IPS-20b (cell line): ENCODE measurements around the gene ST6GALNAC6.

Experiments used
- H3K27ac ChIP-seq: one replicate; pipeline ENCODE4 v1.5.1; 2013; ENCODE audit warnings: low read length
- H3K27me3 ChIP-seq: 2 replicates; pipeline ENCODE4 v1.6.1; 2013; ENCODE audit warnings: mild to moderate bottlenecking, low read length, inconsistent platforms; ENCODE audit not compliant: insufficient read depth
- H3K36me3 ChIP-seq: 2 replicates; pipeline ENCODE4 v1.6.1; 2013; ENCODE audit warnings: low read depth, mild to moderate bottlenecking, inconsistent platforms, low read length, moderate library complexity; ENCODE audit not compliant: insufficient read depth
- H3K4me1 ChIP-seq: 2 replicates; pipeline ENCODE4 v1.6.1; 2013; ENCODE audit warnings: mild to moderate bottlenecking, control low read depth, inconsistent platforms, low read length, moderate library complexity; ENCODE audit not compliant: insufficient read depth
- H3K4me3 ChIP-seq: 2 replicates; pipeline ENCODE4 v1.5.1; 2013; ENCODE audit warnings: mild to moderate bottlenecking, low read length, inconsistent platforms
- H3K9ac ChIP-seq: 2 replicates; pipeline ENCODE4 v1.6.1; 2013; ENCODE audit warnings: low read depth, mild to moderate bottlenecking, inconsistent platforms, low read length, moderate library complexity
- H3K9me3 ChIP-seq: 2 replicates; pipeline ENCODE4 v1.6.1; 2013; ENCODE audit warnings: mild to moderate bottlenecking, low read depth, low read length, inconsistent platforms; ENCODE audit not compliant: insufficient read depth

ST6GALNAC6 gene

GRCh38 chr9:127912882-127913281 is 13.5 kb upstream of the ST6GALNAC6 start:
- Histone ChIP-seq H3K4me1 (no peaks in the 10 kb centered on the region), H3K4me3 (no peak overlapping the region), H3K27ac (no peak overlapping the region), H3K9me3 (no peaks in the 10 kb centered on the region), H3K9ac (no peak overlapping the region), H3K27me3 (peaks cover 10% of the 10 kb centered on the region), H3K36me3 (0 out of 2 replicates have a peak, but pooled peaks cover 7% of the 10 kb centered on the region)

GRCh38 chr9:127912296-127912695 is 12.9 kb upstream of the ST6GALNAC6 start:
- Histone ChIP-seq H3K9ac (no peak overlapping the region), H3K4me3 (no peak overlapping the region), H3K4me1 (no peaks in the 10 kb centered on the region)

DNA sequence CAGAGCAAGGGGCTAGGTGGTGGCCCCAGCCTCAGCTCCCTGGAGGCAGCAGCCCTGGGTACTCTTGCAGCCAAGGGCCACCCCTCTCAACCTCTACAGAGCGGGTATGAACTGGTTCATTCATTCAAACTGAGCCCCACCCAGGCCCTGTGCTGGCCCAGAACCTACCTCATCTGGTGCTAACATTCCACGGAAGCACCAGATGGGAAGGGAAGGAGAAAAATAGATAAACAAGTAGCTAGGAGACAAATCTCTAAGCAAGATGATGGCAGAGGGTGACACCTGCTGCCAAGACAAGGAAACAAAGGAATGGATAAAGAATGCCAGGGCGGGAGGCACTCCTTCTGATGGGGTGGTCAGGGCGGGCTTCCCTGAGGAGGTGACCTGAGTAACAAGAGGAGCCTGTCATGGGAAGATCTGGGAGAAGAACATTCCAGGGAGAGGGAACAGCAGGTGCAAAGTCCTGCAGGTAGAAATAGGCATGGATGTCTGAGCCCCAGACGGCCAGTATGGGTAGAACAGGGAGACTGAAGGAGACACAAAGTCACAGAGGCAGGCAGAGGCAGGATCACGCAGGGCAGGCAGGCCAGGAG is 11.3 kb upstream of the ST6GALNAC6 start:
- no peak overlapping the region for H3K4me3 ChIP-seq
- H3K4me1 ChIP-seq = no peaks in the 10 kb centered on the region

More at GRCh38 chr9:127912296-127912695, 12.9 kb upstream of the ST6GALNAC6 start:
- Histone ChIP-seq H3K36me3 (0 out of 2 replicates have a peak, but pooled peaks cover 7% of the 10 kb centered on the region), H3K27ac (no peak overlapping the region), H3K27me3 (peaks cover 10% of the 10 kb centered on the region), H3K9me3 (no peaks in the 10 kb centered on the region)

GRCh38 chr9:127909839-127910273 is 10.5 kb upstream of the ST6GALNAC6 start:
- Histone ChIP-seq H3K9ac (no peak overlapping the region), H3K4me3 (no peak overlapping the region), H3K27me3 (no peaks in the 10 kb centered on the region), H3K4me1 (no peaks in the 10 kb centered on the region), H3K27ac (no peak overlapping the region), H3K36me3 (0 out of 2 replicates have a peak, but pooled peaks cover 7% of the 10 kb centered on the region), H3K9me3 (no peaks in the 10 kb centered on the region)

More for the DNA sequence above, 11.3 kb upstream of the ST6GALNAC6 start:
- Histone ChIP-seq H3K36me3 (0 out of 2 replicates have a peak, but pooled peaks cover 7% of the 10 kb centered on the region), H3K27ac (no peak overlapping the region), H3K9me3 (no peaks in the 10 kb centered on the region), H3K27me3 (peaks cover under 1% of the 10 kb centered on the region; the same call in 1 of the 2 replicates), H3K9ac (no peak overlapping the region)

DNA sequence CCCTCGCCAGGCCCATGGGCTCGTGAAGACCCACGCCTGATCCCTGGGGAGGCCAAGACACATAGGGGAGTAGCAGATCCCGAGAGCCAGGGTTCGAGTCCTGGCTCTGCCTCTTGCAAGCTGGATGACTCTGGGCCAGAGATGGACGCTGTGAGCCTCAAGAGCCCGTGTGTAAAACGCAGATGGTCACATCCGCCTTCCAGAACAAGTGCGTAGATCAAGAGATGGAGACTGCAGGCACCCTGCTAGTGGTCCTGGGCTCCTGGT is 9.2 kb upstream of the ST6GALNAC6 start:
- Histone ChIP-seq H3K4me1 (peaks cover 7% of the 10 kb centered on the region; the same call in 1 of the 2 replicates), H3K27me3 (no peaks in the 10 kb centered on the region), H3K36me3 (0 out of 2 replicates have a peak, but pooled peaks cover 7% of the 10 kb centered on the region), H3K4me3 (no peak overlapping the region), H3K9ac (no peak overlapping the region), H3K27ac (no peak overlapping the region), H3K9me3 (no peaks in the 10 kb centered on the region)

DNA sequence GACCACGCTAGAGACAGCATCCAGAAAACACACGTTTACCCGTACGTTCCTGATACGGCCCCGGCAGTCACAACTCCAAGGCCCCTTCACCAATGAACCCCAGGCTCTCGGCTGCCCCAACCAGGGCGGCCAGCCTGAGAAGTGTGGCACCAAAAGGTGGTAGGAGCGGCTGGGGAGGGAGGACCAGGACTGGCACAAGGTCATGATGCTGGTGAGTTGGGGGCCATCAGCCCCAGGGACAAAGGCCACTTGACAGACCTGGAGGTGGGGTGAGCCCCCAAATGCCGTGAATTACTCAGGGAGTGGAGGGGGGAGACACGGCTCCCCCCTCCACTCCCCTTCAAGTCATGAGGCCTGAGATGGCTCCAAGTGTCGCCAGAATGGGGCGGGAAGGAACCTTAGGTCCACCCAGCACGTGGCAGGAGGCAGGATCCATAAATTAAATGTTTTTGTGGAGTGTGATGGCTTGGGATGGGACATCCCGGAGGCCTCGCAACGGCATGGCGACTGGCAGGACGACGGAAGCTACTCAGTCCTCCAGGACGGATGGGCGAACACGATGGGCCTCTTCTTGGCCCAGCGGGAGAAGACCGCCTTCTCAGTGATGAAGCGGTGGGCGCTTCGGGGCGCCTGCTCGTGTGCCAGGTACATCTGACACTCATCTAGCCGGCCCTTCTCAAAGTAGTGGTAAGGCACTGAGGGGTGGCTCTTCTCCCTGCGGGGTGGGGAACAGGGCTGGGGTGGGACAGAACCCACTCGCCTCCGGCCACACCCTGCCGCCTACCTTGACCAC is 8.7 kb upstream of the ST6GALNAC6 start:
- no peak overlapping the region for H3K27ac ChIP-seq
- H3K4me1 ChIP-seq = peaks cover 7% of the 10 kb centered on the region; the same call in 1 of the 2 replicates
- H3K36me3 ChIP-seq = 0 out of 2 replicates have a peak, but pooled peaks cover 7% of the 10 kb centered on the region

GRCh38 chr9:127905788-127906191 is 6.4 kb upstream of the ST6GALNAC6 start:
- Histone ChIP-seq H3K4me1 (peaks cover 7% of the 10 kb centered on the region; the same call in 1 of the 2 replicates), H3K36me3 (no peaks in the 10 kb centered on the region), H3K27ac (no peak overlapping the region), H3K9ac (no peak overlapping the region), H3K27me3 (no peaks in the 10 kb centered on the region), H3K4me3 (no peak overlapping the region), H3K9me3 (no peaks in the 10 kb centered on the region)

More for the DNA sequence above, 8.7 kb upstream of the ST6GALNAC6 start:
- Histone ChIP-seq H3K9ac (no peak overlapping the region), H3K4me3 (no peak overlapping the region), H3K9me3 (no peaks in the 10 kb centered on the region), H3K27me3 (no peaks in the 10 kb centered on the region)

GRCh38 chr9:127905004-127905728 is 5.8 kb upstream of the ST6GALNAC6 start:
- no peak overlapping the region for H3K27ac ChIP-seq
- no peak overlapping the region for H3K4me3 ChIP-seq
- peaks cover 7% of the 10 kb centered on the region; the same call in 1 of the 2 replicates for H3K4me1 ChIP-seq
- H3K9ac ChIP-seq = no peak overlapping the region
- H3K27me3 ChIP-seq = no peaks in the 10 kb centered on the region
- H3K36me3 ChIP-seq = no peaks in the 10 kb centered on the region
- H3K9me3 ChIP-seq = no peaks in the 10 kb centered on the region

DNA sequence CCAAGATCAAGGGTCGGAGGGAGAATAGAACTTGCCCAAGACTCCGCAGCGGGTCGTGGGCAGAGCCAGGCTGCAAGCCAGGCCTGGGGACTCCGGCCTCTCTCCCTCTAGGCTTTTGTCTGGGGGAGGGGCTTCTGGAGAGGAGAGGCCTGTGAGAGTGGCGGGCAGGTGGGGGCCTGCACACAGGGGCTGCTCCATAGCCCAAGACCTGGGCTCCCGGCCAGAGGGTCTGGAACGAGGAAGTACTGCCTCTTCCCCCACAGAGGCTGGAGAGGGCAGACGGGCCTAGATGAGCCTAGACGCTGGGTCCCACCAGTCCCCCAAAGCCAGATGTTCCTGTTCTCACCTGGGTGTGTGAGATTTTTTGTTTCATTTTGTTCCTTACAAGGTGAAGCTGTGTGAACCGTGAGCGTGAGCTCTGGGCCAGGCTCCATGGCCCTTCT is 5.2 kb upstream of the ST6GALNAC6 start:
- no peak overlapping the region for H3K9ac ChIP-seq

GRCh38 chr9:127903557-127904475 is 4.4 kb upstream of the ST6GALNAC6 start:
- Histone ChIP-seq H3K36me3 (no peaks in the 10 kb centered on the region), H3K4me1 (peaks cover 7% of the 10 kb centered on the region; the same call in 1 of the 2 replicates), H3K27ac (no peak overlapping the region), H3K9me3 (no peaks in the 10 kb centered on the region), H3K27me3 (no peaks in the 10 kb centered on the region), H3K4me3 (no peak overlapping the region; the same call in 1 of the 2 replicates), H3K9ac (no peak overlapping the region)

More for the DNA sequence above, 5.2 kb upstream of the ST6GALNAC6 start:
- Histone ChIP-seq H3K4me1 (peaks cover 7% of the 10 kb centered on the region; the same call in 1 of the 2 replicates), H3K27ac (no peak overlapping the region), H3K4me3 (no peak overlapping the region), H3K36me3 (no peaks in the 10 kb centered on the region), H3K9me3 (no peaks in the 10 kb centered on the region), H3K27me3 (no peaks in the 10 kb centered on the region)
